22Rv1 (cell line): ENCODE results near the gene MTF1.

ENCODE experiments used
- H3K27ac ChIP-seq: fragments of 450-650 bp; 2 replicates; pipeline ENCODE4 v1.5.1; 2017
- ZFX ChIP-seq: fragments of 450-650 bp; IDR thresholded peaks from 2 replicates; pipeline ENCODE4 v1.6.1; 2017; ENCODE audit warnings: antibody characterized with exemption, borderline replicate concordance
- TF ChIP-seq, protein P1 (sequence below): fragments of 450-650 bp; IDR thresholded peaks from 2 replicates; pipeline ENCODE4 v1.5.1; 2017; ENCODE audit warnings: mild to moderate bottlenecking

The MTF1 gene

GRCh38 chr1:37811027-37811655 is 48.3 kb downstream of the MTF1 start:
- peak overlapping the region; percentile 96 for H3K27ac ChIP-seq
- TF ChIP-seq ZFX = no peak
- TF ChIP-seq, protein P1, sequence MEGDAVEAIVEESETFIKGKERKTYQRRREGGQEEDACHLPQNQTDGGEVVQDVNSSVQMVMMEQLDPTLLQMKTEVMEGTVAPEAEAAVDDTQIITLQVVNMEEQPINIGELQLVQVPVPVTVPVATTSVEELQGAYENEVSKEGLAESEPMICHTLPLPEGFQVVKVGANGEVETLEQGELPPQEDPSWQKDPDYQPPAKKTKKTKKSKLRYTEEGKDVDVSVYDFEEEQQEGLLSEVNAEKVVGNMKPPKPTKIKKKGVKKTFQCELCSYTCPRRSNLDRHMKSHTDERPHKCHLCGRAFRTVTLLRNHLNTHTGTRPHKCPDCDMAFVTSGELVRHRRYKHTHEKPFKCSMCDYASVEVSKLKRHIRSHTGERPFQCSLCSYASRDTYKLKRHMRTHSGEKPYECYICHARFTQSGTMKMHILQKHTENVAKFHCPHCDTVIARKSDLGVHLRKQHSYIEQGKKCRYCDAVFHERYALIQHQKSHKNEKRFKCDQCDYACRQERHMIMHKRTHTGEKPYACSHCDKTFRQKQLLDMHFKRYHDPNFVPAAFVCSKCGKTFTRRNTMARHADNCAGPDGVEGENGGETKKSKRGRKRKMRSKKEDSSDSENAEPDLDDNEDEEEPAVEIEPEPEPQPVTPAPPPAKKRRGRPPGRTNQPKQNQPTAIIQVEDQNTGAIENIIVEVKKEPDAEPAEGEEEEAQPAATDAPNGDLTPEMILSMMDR = peak; percentile 95

- TF ChIP-seq ZFX = no peak
- TF ChIP-seq, protein P1 = no peak
- peak overlapping the region; percentile 96 for H3K27ac ChIP-seq
These were observed 49.5 kb downstream of the MTF1 start for GRCh38 chr1:37809942-37810341.

DNA sequence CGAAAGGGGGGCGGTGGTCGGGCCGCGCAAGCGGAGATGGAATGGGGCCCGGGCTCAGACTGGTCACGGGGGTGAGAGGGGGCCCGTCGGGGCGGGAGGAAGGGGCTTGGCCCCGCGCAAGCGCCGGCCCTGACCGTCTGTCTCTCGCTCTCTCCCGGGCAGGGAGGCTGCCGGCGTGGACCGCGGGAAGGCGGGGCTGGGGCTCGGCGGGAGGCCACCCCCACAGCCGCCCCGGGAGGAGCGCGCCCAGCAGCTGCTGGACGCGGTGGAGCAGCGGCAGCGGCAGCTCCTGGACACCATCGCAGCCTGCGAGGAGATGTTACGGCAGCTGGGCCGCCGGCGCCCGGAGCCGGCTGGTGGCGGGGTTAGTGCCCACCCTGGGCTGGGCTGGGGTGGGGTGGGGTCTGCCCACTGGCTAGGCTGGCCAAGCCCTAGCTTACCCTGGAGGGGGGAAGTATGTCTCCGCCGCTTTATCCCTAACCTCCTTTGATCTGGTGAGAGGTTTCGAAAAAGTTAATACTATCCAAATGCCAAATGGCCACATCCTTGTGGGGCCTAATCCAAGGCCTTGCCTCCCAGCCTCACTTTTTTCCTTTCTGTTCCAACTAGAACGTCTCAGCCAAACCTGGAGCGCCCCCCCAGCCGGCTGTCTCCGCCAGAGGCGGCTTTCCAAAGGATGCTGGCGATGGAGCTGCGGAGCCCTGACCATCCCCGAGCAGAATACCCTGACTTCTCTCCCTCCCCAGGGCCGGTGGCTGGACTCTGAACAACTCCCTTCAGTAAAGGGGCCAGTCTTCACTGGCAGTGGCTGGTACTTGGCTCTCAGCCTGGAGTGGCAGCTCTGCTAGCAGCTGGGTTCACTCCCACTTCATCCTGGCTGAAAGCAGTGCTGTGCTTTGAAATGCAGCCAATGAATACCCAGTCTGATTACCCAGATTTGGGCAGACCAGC is 50.7 kb downstream of the MTF1 start:
- TF ChIP-seq ZFX = no peak
- TF ChIP-seq, protein P1 = 0 out of 2 replicates have a peak, but pooled peaks have one; percentile 10
- H3K27ac ChIP-seq = peak overlapping the region; percentile 96

GRCh38 chr1:37807555-37808368 is 51.6 kb downstream of the MTF1 start, which contains the start of the genes C1orf122 and YRDC:
Gene C1orf122, plus strand, starts transcription at chr1:37807790. Its CDS starts 615 bp downstream, at chr1:37808405.
Gene YRDC, minus strand, starts transcription at chr1:37808208. Its CDS starts 28 bp downstream, at chr1:37808180.
- TF ChIP-seq ZFX = no peak
- TF ChIP-seq, protein P1 = no peak
- peak within 1 kb of the TSS; percentile 96 for H3K27ac ChIP-seq

DNA sequence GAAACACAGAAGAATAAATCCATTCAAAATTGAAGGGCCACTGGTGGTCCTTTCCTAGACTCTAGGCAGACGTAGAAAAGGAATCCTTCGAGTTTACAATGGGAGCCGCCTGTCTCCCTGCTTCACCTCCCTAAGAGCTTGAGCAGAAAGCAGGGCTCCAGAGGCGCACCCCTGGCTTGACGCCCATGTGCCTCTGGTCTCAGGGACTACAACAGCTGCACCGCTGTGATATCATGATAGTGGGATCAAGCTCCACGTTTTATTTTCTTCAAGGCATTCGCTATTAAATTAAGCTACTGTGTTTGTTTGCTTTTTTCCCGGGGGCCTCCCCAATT is 52.2 kb downstream of the MTF1 start:
- peak overlapping the region; percentile 96 for H3K27ac ChIP-seq
- TF ChIP-seq, protein P1 = no peak
- TF ChIP-seq ZFX = no peak

DNA sequence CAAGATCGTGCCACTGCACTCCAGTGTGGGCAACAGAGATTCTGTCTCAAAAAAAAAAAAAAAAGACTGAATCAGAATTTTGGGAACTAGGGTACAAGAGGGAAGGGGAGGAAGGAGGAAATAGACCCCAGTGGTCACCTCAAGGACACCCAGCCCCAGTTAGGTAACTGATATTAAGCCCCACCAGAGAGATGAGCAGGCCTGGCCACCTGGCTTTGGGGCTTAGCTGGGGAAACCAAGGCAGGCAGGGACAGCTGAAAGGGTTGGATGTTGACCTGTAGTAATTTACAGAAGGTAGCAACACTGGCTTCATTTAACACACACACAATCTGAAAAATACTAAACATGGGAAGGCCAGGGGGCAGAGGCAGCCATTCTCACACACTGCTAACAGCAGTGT is 57.0 kb downstream of the MTF1 start:
- no peak for TF ChIP-seq ZFX
- TF ChIP-seq, protein P1 = no peak
- peak overlapping the region; percentile 40 for H3K27ac ChIP-seq
